Glomerular visceral epithelial cell (primary cell): ENCODE data around the gene SEPTIN11.
"Not testable (repeated sequence)": the region's sequence is repeated elsewhere in the genome, so short reads cannot be mapped to it uniquely, and the experiment has no call there.

ENCODE experiments used
- DNase-seq: peaks from one replicate; pipeline ENCODE4 v3.0.0-alpha.2; 2016; ENCODE audit errors: extremely low spot score

SEPTIN11 gene

GRCh38 chr4:76952071-76952470 lies 2.5 kb downstream of the SEPTIN11 start:
- no peak for DNase-seq

GRCh38 chr4:76952656-76953582 lies 3.4 kb downstream of the SEPTIN11 start:
- DNase-seq: no peak

GRCh38 chr4:76953956-76954355 lies 4.4 kb downstream of the SEPTIN11 start:
- DNase-seq: no peak

- peak; percentile 56 for DNase-seq
Measured at GRCh38 chr4:76954489-76954888, 4.9 kb downstream of the SEPTIN11 start.

- DNase-seq: no peak
Measured at GRCh38 chr4:76955182-76955581, 5.6 kb downstream of the SEPTIN11 start.

- no peak for DNase-seq
Measured at GRCh38 chr4:76957004-76957738, 7.6 kb downstream of the SEPTIN11 start.

GRCh38 chr4:76958891-76959290 lies 9.3 kb downstream of the SEPTIN11 start:
- no peak for DNase-seq

- DNase-seq: peak; percentile 36
Measured at GRCh38 chr4:76960014-76960413, 10.5 kb downstream of the SEPTIN11 start.

- no peak for DNase-seq
Measured at GRCh38 chr4:76962406-76963130, 13.0 kb downstream of the SEPTIN11 start.

GRCh38 chr4:76963131-76963750 lies 13.7 kb downstream of the SEPTIN11 start:
- DNase-seq: no peak

GRCh38 chr4:76963927-76964326 lies 14.4 kb downstream of the SEPTIN11 start:
- DNase-seq: not testable (repeated sequence)

GRCh38 chr4:76964769-76965168 lies 15.2 kb downstream of the SEPTIN11 start:
- no peak for DNase-seq

GRCh38 chr4:76965866-76966579 lies 16.5 kb downstream of the SEPTIN11 start:
- no peak for DNase-seq

GRCh38 chr4:76968937-76969336 lies 19.4 kb downstream of the SEPTIN11 start:
- no peak for DNase-seq

- no peak for DNase-seq
Measured at GRCh38 chr4:76969495-76969894, 19.9 kb downstream of the SEPTIN11 start.

GRCh38 chr4:76969941-76970529 lies 20.5 kb downstream of the SEPTIN11 start:
- DNase-seq: no peak

- no peak for DNase-seq
Measured at GRCh38 chr4:76972306-76972705, 22.8 kb downstream of the SEPTIN11 start.

GRCh38 chr4:76974150-76974549 lies 24.6 kb downstream of the SEPTIN11 start:
- no peak for DNase-seq

- DNase-seq: no peak
Measured at GRCh38 chr4:76977113-76977512, 27.6 kb downstream of the SEPTIN11 start.

GRCh38 chr4:76977736-76978350 lies 28.3 kb downstream of the SEPTIN11 start:
- peak; percentile 46 for DNase-seq
